ENCODE data around the gene PERM1.
"Not testable (repeated sequence)": the region's sequence is repeated elsewhere in the genome, so short reads cannot be mapped to it uniquely, and the experiment has no call there.

- TF ChIP-seq POLR2A (IDR thresholded peaks at IDR 0.05; ENCODE audit: low read length); GATA1 (IDR thresholded peaks at IDR 0.05; ENCODE audit: low read depth, low read length): not testable (repeated sequence)
These were observed 36.4 kb upstream of the PERM1 start for GRCh38 chr1:1018321-1018685.

All from erythroblast (primary cell).